Nephron progenitor cell (in vitro differentiated cells): ENCODE results near the gene LPGAT1.

Experiments
- DNase-seq: peaks from one replicate; pipeline ENCODE4 v3.0.0; 2021
- H3K27ac Mint-ChIP-seq: 2 replicates; pipeline ENCODE4 v1.8.0; 2021; ENCODE audit warnings: mild to moderate bottlenecking, moderate library complexity, mixed read lengths
- H3K27me3 Mint-ChIP-seq: 2 replicates; pipeline ENCODE4 v1.8.0; 2021; ENCODE audit warnings: mild to moderate bottlenecking, low read depth, mixed read lengths; ENCODE audit not compliant: poor library complexity
- H3K36me3 Mint-ChIP-seq: 2 replicates; pipeline ENCODE4 v1.8.0; 2021; ENCODE audit warnings: low read depth, mixed read lengths
- H3K4me1 Mint-ChIP-seq: 2 replicates; pipeline ENCODE4 v1.8.0; 2021; ENCODE audit warnings: mixed read lengths
- H3K4me3 Mint-ChIP-seq: 2 replicates; pipeline ENCODE4 v1.8.0; 2021; ENCODE audit warnings: mild to moderate bottlenecking, moderate library complexity, mixed read lengths
- H3K9me3 Mint-ChIP-seq: 2 replicates; pipeline ENCODE4 v1.8.0; 2021; ENCODE audit warnings: mild to moderate bottlenecking, moderate library complexity, mixed read lengths
- TF ChIP-seq, protein P1 (sequence below): fragments of 200-600 bp; sonication (generic); IDR thresholded peaks from 2 replicates; pipeline ENCODE4 v1.5.0; 2021; ENCODE audit warnings: antibody characterized with exemption

LPGAT1 gene

DNA sequence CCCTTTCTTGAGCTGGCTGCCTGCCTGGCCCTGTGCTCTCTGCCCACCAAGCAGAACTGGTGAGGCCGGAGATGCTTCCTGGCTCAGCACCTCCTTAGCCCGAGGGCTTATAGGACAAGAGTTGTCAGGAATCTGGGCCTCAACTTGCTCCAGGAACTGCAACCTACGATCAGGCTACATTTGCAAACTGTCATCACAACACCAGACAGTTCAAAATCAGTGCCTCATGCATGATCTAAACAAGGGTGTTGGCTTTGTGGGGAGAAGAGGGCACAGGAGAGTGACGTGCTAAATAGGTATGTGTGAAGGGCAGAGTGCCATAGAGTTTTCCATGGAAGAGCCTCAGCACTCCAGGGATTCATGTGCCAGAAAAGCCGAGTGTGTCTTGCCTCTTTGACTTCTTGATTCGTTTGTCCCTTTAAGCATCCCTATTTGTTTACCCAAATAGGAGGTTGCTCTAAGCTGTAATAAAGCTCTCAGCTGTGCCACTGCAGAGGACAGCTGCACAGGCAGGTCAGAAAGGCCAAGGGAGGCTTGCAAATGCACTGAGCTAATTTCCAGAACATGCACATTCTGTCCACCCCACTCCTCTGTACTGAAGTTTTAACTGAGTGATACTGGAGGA, 125.0 kb downstream of the LPGAT1 start:
- no peak overlapping the region for H3K27ac Mint-ChIP-seq
- H3K9me3 Mint-ChIP-seq = no peaks in the 10 kb centered on the region
- TF ChIP-seq, protein P1, sequence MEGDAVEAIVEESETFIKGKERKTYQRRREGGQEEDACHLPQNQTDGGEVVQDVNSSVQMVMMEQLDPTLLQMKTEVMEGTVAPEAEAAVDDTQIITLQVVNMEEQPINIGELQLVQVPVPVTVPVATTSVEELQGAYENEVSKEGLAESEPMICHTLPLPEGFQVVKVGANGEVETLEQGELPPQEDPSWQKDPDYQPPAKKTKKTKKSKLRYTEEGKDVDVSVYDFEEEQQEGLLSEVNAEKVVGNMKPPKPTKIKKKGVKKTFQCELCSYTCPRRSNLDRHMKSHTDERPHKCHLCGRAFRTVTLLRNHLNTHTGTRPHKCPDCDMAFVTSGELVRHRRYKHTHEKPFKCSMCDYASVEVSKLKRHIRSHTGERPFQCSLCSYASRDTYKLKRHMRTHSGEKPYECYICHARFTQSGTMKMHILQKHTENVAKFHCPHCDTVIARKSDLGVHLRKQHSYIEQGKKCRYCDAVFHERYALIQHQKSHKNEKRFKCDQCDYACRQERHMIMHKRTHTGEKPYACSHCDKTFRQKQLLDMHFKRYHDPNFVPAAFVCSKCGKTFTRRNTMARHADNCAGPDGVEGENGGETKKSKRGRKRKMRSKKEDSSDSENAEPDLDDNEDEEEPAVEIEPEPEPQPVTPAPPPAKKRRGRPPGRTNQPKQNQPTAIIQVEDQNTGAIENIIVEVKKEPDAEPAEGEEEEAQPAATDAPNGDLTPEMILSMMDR = no peak
- DNase-seq = no peak
- H3K4me3 Mint-ChIP-seq = no peak overlapping the region
- H3K4me1 Mint-ChIP-seq = peaks cover 17% of the 10 kb centered on the region
- H3K27me3 Mint-ChIP-seq = peaks cover 24% of the 10 kb centered on the region
- no peaks in the 10 kb centered on the region for H3K36me3 Mint-ChIP-seq

DNA sequence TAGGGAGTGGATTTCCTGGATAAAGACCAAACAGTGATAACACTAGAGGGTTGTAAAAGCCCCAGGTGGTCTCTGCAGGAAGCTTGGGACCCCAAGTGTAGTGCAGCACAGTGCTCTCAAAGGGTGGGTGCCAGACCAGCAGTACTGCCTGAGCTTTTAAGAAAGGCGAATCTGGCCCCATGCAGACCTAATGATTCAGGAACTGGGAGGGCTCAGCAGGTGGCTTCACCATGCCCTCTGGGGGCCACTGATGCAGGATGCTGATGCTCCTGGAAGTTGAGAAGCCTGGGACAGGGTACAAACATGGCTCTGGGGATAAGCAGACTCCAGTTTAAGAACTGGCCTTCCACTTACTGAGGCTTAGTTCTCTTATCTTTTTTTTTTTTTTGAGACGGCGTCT, 126.0 kb downstream of the LPGAT1 start:
- H3K27ac Mint-ChIP-seq = no peak overlapping the region
- no peak overlapping the region for H3K4me3 Mint-ChIP-seq
- TF ChIP-seq, protein P1 = no peak
- DNase-seq = no peak
- H3K4me1 Mint-ChIP-seq = peaks cover 18% of the 10 kb centered on the region
- H3K9me3 Mint-ChIP-seq = no peaks in the 10 kb centered on the region
- H3K27me3 Mint-ChIP-seq = peaks cover 34% of the 10 kb centered on the region
- no peaks in the 10 kb centered on the region for H3K36me3 Mint-ChIP-seq

DNA sequence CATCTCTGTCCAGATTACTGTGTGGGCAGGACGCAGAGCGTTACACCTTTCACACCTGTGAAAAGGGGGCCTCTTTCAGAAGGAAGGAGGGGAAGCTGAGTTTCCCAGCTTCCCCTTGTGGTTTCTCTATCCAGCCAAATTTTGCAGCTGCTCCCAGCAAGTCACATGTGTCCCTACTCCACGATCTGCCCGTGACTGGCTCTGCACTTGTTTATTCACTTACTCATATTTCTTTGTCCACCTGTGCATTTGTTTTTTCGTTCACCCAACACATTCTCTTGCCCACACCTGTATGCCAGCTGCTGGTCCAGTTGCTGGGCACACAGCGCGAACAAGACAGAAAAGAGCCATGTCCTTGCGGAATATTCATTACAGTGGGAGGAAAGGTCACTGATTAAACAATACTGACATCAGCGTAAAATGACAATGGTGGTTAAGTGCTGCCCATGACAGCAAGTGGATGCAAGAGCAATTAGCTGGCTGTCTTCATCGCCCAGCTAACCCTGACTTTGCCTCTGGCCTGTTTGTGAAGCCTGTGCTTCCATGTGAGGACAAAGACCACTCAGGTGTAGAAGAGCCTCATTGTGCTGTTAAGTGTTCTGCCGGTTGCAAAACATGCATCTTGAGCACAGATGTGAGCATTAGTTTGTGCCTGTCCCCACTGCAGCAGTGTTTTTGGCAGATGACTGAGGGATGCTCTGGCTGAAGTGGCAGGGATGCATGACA, 126.6 kb downstream of the LPGAT1 start:
- Mint-ChIP-seq H3K36me3 (no peaks in the 10 kb centered on the region), H3K27ac (no peak overlapping the region), H3K4me3 (no peak overlapping the region), H3K4me1 (peaks cover 23% of the 10 kb centered on the region), H3K9me3 (no peaks in the 10 kb centered on the region), H3K27me3 (peaks cover 39% of the 10 kb centered on the region)
- TF ChIP-seq, protein P1 = no peak
- DNase-seq = no peak

DNA sequence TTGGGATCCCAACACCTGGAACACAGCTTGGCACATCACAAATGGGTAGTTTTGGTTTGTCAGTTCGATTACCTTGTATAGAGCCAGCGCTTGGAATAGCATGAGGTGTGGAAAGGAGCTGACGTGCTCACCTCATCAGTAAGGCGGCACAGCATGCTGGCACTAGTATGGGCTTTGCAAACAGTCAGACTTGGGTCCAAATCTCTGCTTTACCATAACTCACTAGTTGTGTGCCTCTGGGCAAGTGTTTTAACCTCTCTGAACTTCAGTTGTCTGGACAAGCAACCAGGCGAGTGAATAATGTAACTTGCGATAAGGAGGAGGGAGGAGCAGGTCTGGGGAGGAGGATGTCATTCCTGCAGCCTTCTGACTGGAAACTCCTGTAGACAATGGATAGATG, 128.8 kb downstream of the LPGAT1 start:
- TF ChIP-seq, protein P1 = no peak
- peaks cover 40% of the 10 kb centered on the region for H3K27me3 Mint-ChIP-seq
- DNase-seq = no peak
- no peaks in the 10 kb centered on the region for H3K36me3 Mint-ChIP-seq
- H3K4me1 Mint-ChIP-seq = peaks cover 23% of the 10 kb centered on the region
- no peak overlapping the region for H3K27ac Mint-ChIP-seq
- no peaks in the 10 kb centered on the region for H3K9me3 Mint-ChIP-seq
- no peak overlapping the region for H3K4me3 Mint-ChIP-seq

DNA sequence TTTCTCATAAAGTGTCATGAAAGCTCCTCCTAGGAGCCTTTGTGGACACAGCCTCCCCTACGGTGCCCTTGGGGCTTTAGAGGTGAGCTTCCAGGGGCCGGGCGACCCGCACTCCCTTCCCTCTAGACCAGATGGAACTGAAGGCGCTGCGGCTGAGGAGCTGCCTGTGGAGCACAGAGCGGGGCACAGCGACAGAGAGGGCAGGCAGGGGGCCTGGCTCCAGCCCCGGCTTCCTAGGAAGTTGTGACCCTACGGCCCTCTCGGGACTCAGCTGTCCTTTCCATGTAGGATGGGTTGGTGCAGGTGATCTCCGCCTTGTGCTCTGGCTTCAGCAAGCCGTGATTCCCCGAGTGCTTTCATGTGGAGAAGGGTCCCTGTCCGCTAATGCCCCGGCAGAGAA, 131.5 kb downstream of the LPGAT1 start:
- Mint-ChIP-seq H3K36me3 (no peaks in the 10 kb centered on the region), H3K4me1 (peaks cover 16% of the 10 kb centered on the region), H3K9me3 (peaks cover 8% of the 10 kb centered on the region), H3K4me3 (peak overlapping the region; percentile 65), H3K27ac (no peak overlapping the region), H3K27me3 (peaks cover 44% of the 10 kb centered on the region)
- TF ChIP-seq, protein P1 = no peak
- DNase-seq = no peak
